GM12891 (cell line): ENCODE results near the gene MAD1L1.

Experiments used
- POLR2A ChIP-seq: IDR thresholded peaks from 2 replicates; pipeline ENCODE4 v1.6.1; 2011; ENCODE audit warnings: low read depth, low read length, control low read depth
- POLR2AphosphoS5 ChIP-seq: IDR thresholded peaks from 2 replicates; pipeline ENCODE4 v1.6.1; 2011; ENCODE audit warnings: low read depth, low read length, control low read depth
- TAF1 ChIP-seq: IDR thresholded peaks from 2 replicates; pipeline ENCODE4 v1.6.1; 2011; ENCODE audit warnings: low read depth, low read length, control low read depth

DNA sequence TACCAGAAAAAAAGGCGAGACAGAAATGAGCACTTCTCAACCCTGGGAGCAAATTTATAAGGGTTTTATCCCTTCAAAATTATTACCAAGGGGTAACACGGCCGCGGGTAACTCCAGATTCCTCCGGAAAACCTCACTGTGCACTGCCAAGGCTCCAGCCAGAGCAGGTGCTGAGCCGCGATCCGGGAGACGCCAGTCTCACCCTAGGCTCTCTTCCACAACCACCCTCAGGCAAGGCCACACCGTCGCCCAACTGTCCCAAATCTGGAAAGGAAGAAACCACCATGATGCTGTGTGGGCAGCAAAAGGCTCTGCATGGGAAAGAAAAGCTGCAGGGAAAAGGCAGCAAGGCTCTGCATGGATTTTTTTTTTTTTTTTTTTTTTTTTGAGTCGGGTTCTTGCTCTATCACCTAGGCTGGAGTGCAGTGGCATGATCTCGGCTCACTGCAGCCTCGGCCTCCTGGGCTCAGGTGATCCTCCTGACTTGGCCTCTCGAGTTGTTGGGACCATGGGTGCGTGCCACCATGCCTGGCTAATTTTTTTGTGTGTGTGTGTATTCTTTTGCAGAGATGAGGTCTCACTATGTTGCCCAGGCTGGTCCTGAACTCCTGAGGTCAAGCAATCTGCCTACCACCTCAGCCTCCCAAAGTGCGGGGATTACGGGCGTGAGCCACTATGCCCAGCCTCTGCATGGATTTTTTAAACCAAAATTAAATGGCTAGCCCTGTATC, 39.0 kb downstream of the MAD1L1 start:
- TF ChIP-seq POLR2A (no peak), POLR2AphosphoS5 (no peak), TAF1 (no peak)
